ENCODE data around the gene KRT76.
"Not testable (repeated sequence)": the region's sequence is repeated elsewhere in the genome, so short reads cannot be mapped to it uniquely, and the experiment has no call there.

KRT76 gene

DNA sequence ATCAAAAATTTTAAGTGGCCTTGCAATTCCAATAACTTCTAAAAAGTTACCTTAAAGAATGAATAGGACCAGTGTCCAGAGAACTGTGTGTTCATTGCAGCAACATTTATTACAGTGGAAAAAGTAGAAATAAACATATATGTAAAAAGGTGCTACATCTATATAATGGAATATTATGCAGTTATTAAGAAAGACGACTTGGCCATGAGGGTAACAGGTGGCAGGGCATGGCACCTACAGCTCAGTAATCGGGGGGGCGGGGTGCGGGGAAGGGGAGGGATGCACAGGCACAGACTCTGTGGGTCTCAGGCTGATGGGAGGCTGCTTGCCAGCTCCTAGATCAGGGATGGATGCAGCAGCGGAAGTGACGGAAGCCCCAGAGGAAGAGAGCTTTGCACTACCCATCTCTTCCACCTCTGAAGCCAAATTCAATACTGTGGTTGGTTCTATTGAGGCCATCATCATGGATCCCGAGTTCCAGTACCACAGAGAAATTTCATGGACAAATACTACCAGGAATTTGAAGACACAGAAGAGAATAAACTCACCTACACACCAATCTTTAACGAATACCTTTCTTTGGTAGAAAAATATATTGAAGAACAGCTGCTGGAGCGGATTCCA lies 14.0 kb downstream of the KRT76 start:
- H3K9me3 ChIP-seq (ENCODE audit: insufficient read depth, low read length, severe bottlenecking): peaks cover 14% of the 10 kb centered on the region

DNA sequence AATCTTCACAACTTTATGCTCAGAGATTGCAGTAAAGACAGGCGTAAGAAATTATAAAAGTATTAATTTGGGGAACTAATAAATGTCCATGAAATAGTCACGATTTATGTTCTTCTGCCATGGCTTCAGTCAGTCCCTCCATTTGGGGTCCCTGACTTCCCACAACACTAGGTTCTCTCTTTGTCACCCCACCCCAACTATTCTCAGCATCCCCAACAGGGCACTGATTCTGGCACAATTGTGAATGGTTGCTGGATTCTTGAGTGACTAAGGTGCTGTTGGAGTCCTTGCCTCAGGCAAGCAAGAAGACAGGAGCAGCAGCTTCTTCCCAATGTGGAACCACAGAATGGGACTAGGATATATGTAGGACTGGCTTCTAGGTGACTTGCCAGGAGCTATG lies 15.3 kb downstream of the KRT76 start:
- Histone ChIP-seq H3K9me3 (ENCODE audit: insufficient read depth, low read length, severe bottlenecking) (peaks cover 14% of the 10 kb centered on the region), H4K20me1 (ENCODE audit: insufficient read depth, low read length) (no peaks in the 10 kb centered on the region), H3K4me3 (ENCODE audit: low read depth in 1 of 2, low read length in 2 of 2) (no peak overlapping the region), H3K27me3 (ENCODE audit: insufficient read depth, low read length, poor library complexity) (peaks cover 8% of the 10 kb centered on the region), H3K4me2 (ENCODE audit: insufficient read depth, low read length) (no peak overlapping the region), H2AFZ (ENCODE audit: low read depth, low read length) (no peak overlapping the region), H3K4me1 (ENCODE audit: insufficient read depth, low read length) (no peaks in the 10 kb centered on the region), H3K27ac (ENCODE audit: low read length) (no peak overlapping the region), H3K79me2 (ENCODE audit: insufficient read depth, low read length) (no peaks in the 10 kb centered on the region), H3K9ac (ENCODE audit: low read depth, low read length) (no peak overlapping the region), H3K36me3 (ENCODE audit: insufficient read depth, low read length) (no peaks in the 10 kb centered on the region)
- no peak for TF ChIP-seq EZH2 (IDR thresholded peaks at IDR 0.05; ENCODE audit: borderline replicate concordance, low read depth, low read length, severe bottlenecking)
- TF ChIP-seq, protein P1, sequence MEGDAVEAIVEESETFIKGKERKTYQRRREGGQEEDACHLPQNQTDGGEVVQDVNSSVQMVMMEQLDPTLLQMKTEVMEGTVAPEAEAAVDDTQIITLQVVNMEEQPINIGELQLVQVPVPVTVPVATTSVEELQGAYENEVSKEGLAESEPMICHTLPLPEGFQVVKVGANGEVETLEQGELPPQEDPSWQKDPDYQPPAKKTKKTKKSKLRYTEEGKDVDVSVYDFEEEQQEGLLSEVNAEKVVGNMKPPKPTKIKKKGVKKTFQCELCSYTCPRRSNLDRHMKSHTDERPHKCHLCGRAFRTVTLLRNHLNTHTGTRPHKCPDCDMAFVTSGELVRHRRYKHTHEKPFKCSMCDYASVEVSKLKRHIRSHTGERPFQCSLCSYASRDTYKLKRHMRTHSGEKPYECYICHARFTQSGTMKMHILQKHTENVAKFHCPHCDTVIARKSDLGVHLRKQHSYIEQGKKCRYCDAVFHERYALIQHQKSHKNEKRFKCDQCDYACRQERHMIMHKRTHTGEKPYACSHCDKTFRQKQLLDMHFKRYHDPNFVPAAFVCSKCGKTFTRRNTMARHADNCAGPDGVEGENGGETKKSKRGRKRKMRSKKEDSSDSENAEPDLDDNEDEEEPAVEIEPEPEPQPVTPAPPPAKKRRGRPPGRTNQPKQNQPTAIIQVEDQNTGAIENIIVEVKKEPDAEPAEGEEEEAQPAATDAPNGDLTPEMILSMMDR (IDR thresholded peaks at IDR 0.05; ENCODE audit: borderline replicate concordance, extremely low read depth, low read length, poor library complexity, severe bottlenecking): no peak
- DNase-seq (no peak), ATAC-seq (ENCODE audit: insufficient read depth, low read depth) (no peak)

More for the DNA sequence above, 14.0 kb downstream of the KRT76 start:
- H3K4me2 ChIP-seq (ENCODE audit: insufficient read depth, low read length): no peak overlapping the region
- H3K27ac ChIP-seq (ENCODE audit: low read length): no peak overlapping the region
- no peaks in the 10 kb centered on the region for H3K79me2 ChIP-seq (ENCODE audit: insufficient read depth, low read length)
- no peaks in the 10 kb centered on the region for H3K36me3 ChIP-seq (ENCODE audit: insufficient read depth, low read length)
- no peak overlapping the region for H2AFZ ChIP-seq (ENCODE audit: low read depth, low read length)
- no peak for ATAC-seq (ENCODE audit: insufficient read depth, low read depth)
- H3K4me1 ChIP-seq (ENCODE audit: insufficient read depth, low read length): no peaks in the 10 kb centered on the region
- no peaks in the 10 kb centered on the region for H4K20me1 ChIP-seq (ENCODE audit: insufficient read depth, low read length)
- H3K4me3 ChIP-seq (ENCODE audit: low read depth in 1 of 2, low read length in 2 of 2): no peak overlapping the region
- TF ChIP-seq, protein P1 (IDR thresholded peaks at IDR 0.05; ENCODE audit: borderline replicate concordance, extremely low read depth, low read length, poor library complexity, severe bottlenecking): no peak
- no peak for TF ChIP-seq EZH2 (IDR thresholded peaks at IDR 0.05; ENCODE audit: borderline replicate concordance, low read depth, low read length, severe bottlenecking)
- no peak for DNase-seq
- H3K9ac ChIP-seq (ENCODE audit: low read depth, low read length): no peak overlapping the region
- H3K27me3 ChIP-seq (ENCODE audit: insufficient read depth, low read length, poor library complexity): peaks cover 12% of the 10 kb centered on the region

DNA sequence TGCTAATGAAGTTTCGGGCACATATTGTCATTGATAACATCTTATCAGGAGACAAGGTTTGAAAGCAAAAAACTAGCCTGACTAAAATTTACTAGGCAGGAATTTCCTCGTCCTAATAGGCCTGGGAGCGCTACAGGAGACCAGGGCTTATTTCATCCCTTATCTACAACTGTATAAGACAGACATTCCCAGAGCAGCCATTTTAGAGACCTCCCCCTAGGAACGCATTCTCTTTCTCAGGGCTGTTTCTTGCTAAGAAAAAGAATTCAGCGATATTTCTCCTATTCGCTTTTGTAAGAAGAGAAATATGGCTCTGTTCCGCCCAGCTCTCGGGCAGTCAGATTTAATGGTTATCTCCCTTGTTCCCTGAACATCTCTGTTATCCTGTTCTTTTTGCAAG lies 15.9 kb downstream of the KRT76 start:
- H4K20me1 ChIP-seq (ENCODE audit: insufficient read depth, low read length); DNase-seq; H3K36me3 ChIP-seq (ENCODE audit: insufficient read depth, low read length); H3K27ac ChIP-seq (ENCODE audit: low read length); H3K79me2 ChIP-seq (ENCODE audit: insufficient read depth, low read length); H3K4me1 ChIP-seq (ENCODE audit: insufficient read depth, low read length); H3K27me3 ChIP-seq (ENCODE audit: insufficient read depth, low read length, poor library complexity); ATAC-seq (ENCODE audit: insufficient read depth, low read depth); H3K4me2 ChIP-seq (ENCODE audit: insufficient read depth, low read length); H2AFZ ChIP-seq (ENCODE audit: low read depth, low read length); H3K9ac ChIP-seq (ENCODE audit: low read depth, low read length); H3K4me3 ChIP-seq (ENCODE audit: low read depth in 1 of 2, low read length in 2 of 2): not testable (repeated sequence)
- H3K9me3 ChIP-seq (ENCODE audit: insufficient read depth, low read length, severe bottlenecking): peaks cover 14% of the 10 kb centered on the region

DNA sequence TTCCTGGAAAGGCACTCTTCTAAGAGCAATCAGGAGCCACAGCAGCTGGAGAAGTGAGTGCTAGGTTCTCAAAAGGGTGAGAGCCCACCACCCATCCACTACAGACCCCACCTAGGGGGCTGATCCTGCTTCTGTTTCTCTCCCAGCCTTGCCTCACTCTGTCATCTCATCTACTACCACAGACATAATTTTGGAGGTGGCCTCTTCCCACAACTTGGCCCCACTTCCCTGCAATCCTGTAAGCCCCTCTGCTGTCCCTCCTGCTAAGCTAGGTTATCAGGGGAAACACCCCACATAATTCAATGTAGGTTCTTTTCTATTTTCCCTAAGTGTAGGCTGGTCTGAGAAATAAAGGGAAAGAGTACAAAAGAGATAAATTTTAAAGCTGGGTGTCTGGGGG lies 16.5 kb downstream of the KRT76 start:
- H4K20me1 ChIP-seq (ENCODE audit: insufficient read depth, low read length): no peaks in the 10 kb centered on the region
- no peaks in the 10 kb centered on the region for H3K36me3 ChIP-seq (ENCODE audit: insufficient read depth, low read length)
- DNase-seq (no peak), ATAC-seq (ENCODE audit: insufficient read depth, low read depth) (no peak)
- no peak overlapping the region for H3K27ac ChIP-seq (ENCODE audit: low read length)
- no peaks in the 10 kb centered on the region for H3K4me1 ChIP-seq (ENCODE audit: insufficient read depth, low read length)
- H3K9me3 ChIP-seq (ENCODE audit: insufficient read depth, low read length, severe bottlenecking): peaks cover 14% of the 10 kb centered on the region
- no peaks in the 10 kb centered on the region for H3K27me3 ChIP-seq (ENCODE audit: insufficient read depth, low read length, poor library complexity)
- no peak overlapping the region for H2AFZ ChIP-seq (ENCODE audit: low read depth, low read length)
- no peak overlapping the region for H3K9ac ChIP-seq (ENCODE audit: low read depth, low read length)
- H3K79me2 ChIP-seq (ENCODE audit: insufficient read depth, low read length): no peaks in the 10 kb centered on the region
- no peak overlapping the region for H3K4me2 ChIP-seq (ENCODE audit: insufficient read depth, low read length)
- no peak overlapping the region for H3K4me3 ChIP-seq (ENCODE audit: low read depth in 1 of 2, low read length in 2 of 2)
- TF ChIP-seq, protein P1 (IDR thresholded peaks at IDR 0.05; ENCODE audit: borderline replicate concordance, extremely low read depth, low read length, poor library complexity, severe bottlenecking): no peak
- no peak for TF ChIP-seq EZH2 (IDR thresholded peaks at IDR 0.05; ENCODE audit: borderline replicate concordance, low read depth, low read length, severe bottlenecking)

Measured in DND-41 (cell line).